ENCODE data around the gene LIN7A. TPM values are rescaled to one million over a fixed set of nuclear protein-coding genes. Genes with fewer than 3 reads are reported as not detected.
A peak's percentile ranks its signal among the peaks of the same experiment; 100 is the strongest.

The LIN7A gene
- total and polyA plus RNA-seq, 4 donors = 4.0 to 21.7 (median 6.6) TPM

DNA sequence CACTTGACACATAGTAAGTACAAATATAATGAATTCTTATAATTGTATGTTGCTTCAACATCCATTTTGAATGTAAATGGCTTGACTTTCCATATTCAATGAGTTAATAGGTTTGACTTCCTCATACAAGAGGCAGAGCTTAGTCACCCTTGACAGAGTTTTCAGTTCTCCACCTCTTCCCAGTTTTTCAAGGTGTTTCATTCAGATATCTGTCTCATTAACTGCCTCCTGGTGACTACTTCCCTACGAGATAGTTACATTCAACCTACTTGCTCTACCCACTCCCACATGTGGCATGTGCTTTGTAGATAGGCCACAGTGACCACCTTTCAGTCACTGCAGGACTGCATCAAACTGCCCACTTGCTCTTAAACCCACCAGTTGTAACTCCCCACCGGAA, 161.0 kb downstream of the LIN7A start:
- Histone ChIP-seq H3K27me3 (ENCODE audit: control insufficient read depth in 3 of 3, insufficient read depth in 3 of 3, low read length in 2 of 3) (no peaks in the 10 kb centered on the region), H3K9ac (ENCODE audit: insufficient read depth in 1 of 2, low read length in 2 of 2) (no peak overlapping the region), H3K4me1 (ENCODE audit: control insufficient read depth in 5 of 5, insufficient read depth in 5 of 5, low read length in 5 of 5) (peaks cover 0 to 8% (median 4%) of the 10 kb centered on the region in 5 donors), H3K9me3 (ENCODE audit: control insufficient read depth in 4 of 4, insufficient read depth in 3 of 4, low read length in 3 of 4) (peaks cover 0 to 3% (median 0%) of the 10 kb centered on the region in 4 donors), H3K27ac (ENCODE audit: low read depth in 1 of 2, low read length in 1 of 2) (no peak overlapping the region), H3K36me3 (ENCODE audit: control insufficient read depth in 4 of 4, insufficient read depth in 4 of 4, low read length in 4 of 4) (no peaks in the 10 kb centered on the region), H3K4me3 (no peak overlapping the region)
- WGBS, 2 donors = 82 to 85% methylated on average over 2 of the region's 2 CpGs
- ATAC-seq (ENCODE audit: insufficient read depth, low FRiP score) (no peak), DNase-seq (no peak)
- TF ChIP-seq, protein P1, sequence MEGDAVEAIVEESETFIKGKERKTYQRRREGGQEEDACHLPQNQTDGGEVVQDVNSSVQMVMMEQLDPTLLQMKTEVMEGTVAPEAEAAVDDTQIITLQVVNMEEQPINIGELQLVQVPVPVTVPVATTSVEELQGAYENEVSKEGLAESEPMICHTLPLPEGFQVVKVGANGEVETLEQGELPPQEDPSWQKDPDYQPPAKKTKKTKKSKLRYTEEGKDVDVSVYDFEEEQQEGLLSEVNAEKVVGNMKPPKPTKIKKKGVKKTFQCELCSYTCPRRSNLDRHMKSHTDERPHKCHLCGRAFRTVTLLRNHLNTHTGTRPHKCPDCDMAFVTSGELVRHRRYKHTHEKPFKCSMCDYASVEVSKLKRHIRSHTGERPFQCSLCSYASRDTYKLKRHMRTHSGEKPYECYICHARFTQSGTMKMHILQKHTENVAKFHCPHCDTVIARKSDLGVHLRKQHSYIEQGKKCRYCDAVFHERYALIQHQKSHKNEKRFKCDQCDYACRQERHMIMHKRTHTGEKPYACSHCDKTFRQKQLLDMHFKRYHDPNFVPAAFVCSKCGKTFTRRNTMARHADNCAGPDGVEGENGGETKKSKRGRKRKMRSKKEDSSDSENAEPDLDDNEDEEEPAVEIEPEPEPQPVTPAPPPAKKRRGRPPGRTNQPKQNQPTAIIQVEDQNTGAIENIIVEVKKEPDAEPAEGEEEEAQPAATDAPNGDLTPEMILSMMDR (IDR thresholded peaks at IDR 0.05; ENCODE audit: control extremely low read depth, extremely low read depth) = no peak

DNA sequence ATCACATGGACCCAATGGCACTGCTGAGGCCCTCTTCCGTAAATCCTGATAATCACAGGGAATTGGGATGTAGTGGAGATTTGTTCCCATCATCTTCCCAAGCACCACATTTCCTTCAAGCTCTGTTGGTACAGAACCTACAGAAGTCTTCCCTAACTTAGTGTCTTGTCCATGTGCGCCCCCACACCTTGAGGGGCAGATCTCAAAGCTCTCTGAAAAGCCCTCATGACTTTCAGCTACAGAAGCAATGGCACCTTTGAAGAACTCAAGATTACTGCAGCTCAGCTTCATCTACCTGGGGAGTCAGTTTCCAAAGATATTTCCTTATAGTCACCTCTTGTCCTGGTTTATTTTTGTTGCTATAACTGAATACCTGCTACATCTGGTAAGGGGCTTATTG, 166.8 kb downstream of the LIN7A start:
- no peak for ATAC-seq (ENCODE audit: insufficient read depth, low FRiP score)
- whole genome bisulfite sequencing, 2 donors = 95% methylated on average over 2 of the region's 2 CpGs

DNA sequence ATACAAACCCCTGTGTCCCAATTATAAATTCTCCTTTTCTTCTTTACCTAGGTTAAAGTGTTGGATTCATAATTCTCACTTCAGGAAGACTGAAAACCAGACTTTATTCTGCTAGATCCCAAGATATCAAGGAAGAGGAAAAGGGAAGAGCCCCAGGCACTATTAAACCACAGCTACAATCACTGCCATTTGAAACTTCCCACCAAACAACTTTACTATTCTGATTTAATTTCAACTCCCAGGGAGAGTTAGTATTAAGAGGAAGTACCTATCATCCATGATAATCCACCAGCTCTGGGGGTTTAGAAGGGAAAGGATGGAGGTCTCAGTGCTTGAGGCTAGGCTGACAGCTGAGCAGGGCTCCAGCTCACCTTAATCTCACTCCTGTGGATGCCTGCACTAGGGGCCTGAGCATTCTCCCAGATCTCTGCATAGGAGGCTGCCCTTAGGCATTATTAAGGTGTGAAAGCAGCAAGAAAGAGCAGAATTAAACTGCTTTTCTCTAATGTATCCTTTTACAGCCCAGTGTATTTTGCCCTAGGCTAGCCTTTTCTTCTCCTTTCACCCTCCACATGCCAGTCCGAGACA, 168.1 kb downstream of the LIN7A start:
- H3K4me3 ChIP-seq = no peak overlapping the region
- no peaks in the 10 kb centered on the region for H3K27me3 ChIP-seq (ENCODE audit: control insufficient read depth in 3 of 3, insufficient read depth in 3 of 3, low read length in 2 of 3)
- TF ChIP-seq, protein P1 (IDR thresholded peaks at IDR 0.05; ENCODE audit: control extremely low read depth, extremely low read depth) = no peak
- 82 to 94% methylated on average over 1 of the region's 1 CpG for WGBS, 2 donors
- H3K9me3 ChIP-seq (ENCODE audit: control insufficient read depth in 4 of 4, insufficient read depth in 3 of 4, low read length in 3 of 4) = peaks cover 0 to 3% (median 0%) of the 10 kb centered on the region in 4 donors
- ATAC-seq (ENCODE audit: insufficient read depth, low FRiP score) = no peak
- H3K36me3 ChIP-seq (ENCODE audit: control insufficient read depth in 4 of 4, insufficient read depth in 4 of 4, low read length in 4 of 4) = no peaks in the 10 kb centered on the region
- peaks cover 0 to 6% (median 0%) of the 10 kb centered on the region in 5 donors for H3K4me1 ChIP-seq (ENCODE audit: control insufficient read depth in 5 of 5, insufficient read depth in 5 of 5, low read length in 5 of 5)
- no peak for DNase-seq
- H3K27ac ChIP-seq (ENCODE audit: low read depth in 1 of 2, low read length in 1 of 2) = no peak overlapping the region
- H3K9ac ChIP-seq (ENCODE audit: insufficient read depth in 1 of 2, low read length in 2 of 2) = no peak overlapping the region

More for the DNA sequence above, 166.8 kb downstream of the LIN7A start:
- Histone ChIP-seq H3K9ac (ENCODE audit: insufficient read depth in 1 of 2, low read length in 2 of 2) (no peak overlapping the region), H3K27ac (ENCODE audit: low read depth in 1 of 2, low read length in 1 of 2) (no peak overlapping the region), H3K36me3 (ENCODE audit: control insufficient read depth in 4 of 4, insufficient read depth in 4 of 4, low read length in 4 of 4) (no peaks in the 10 kb centered on the region), H3K27me3 (ENCODE audit: control insufficient read depth in 3 of 3, insufficient read depth in 3 of 3, low read length in 2 of 3) (no peaks in the 10 kb centered on the region), H3K9me3 (ENCODE audit: control insufficient read depth in 4 of 4, insufficient read depth in 3 of 4, low read length in 3 of 4) (peaks cover 0 to 3% (median 0%) of the 10 kb centered on the region in 4 donors), H3K4me3 (no peak overlapping the region), H3K4me1 (ENCODE audit: control insufficient read depth in 5 of 5, insufficient read depth in 5 of 5, low read length in 5 of 5) (peaks cover 0 to 6% (median 0%) of the 10 kb centered on the region in 5 donors)
- TF ChIP-seq, protein P1 (IDR thresholded peaks at IDR 0.05; ENCODE audit: control extremely low read depth, extremely low read depth) = no peak
- DNase-seq = no peak

DNA sequence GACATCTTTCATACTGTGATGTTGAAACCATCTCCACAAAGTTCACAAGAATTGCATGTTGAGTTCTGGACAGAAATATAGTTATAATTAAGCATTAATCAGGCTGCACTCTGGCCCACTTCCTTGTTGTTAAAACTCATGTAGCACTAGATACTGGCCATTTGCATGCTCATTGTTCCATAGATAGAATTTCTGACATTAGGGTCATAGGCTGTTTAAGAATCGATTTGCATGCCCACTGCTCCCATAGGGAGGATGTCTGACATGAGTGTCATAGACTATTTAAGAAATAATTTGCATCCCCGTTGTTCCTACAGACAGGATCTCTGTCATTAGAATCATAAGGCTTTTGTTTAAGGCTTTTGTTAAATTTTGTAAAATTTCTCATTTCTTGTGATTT, 170.8 kb downstream of the LIN7A start:
- no peaks in the 10 kb centered on the region for H3K36me3 ChIP-seq (ENCODE audit: control insufficient read depth in 4 of 4, insufficient read depth in 4 of 4, low read length in 4 of 4)
- H3K27ac ChIP-seq (ENCODE audit: low read depth in 1 of 2, low read length in 1 of 2) = no peak overlapping the region
- H3K4me3 ChIP-seq = no peak overlapping the region
- no peak overlapping the region for H3K9ac ChIP-seq (ENCODE audit: insufficient read depth in 1 of 2, low read length in 2 of 2)
- TF ChIP-seq, protein P1 (IDR thresholded peaks at IDR 0.05; ENCODE audit: control extremely low read depth, extremely low read depth) = no peak
- peaks cover 0 to 11% (median 0%) of the 10 kb centered on the region in 5 donors for H3K4me1 ChIP-seq (ENCODE audit: control insufficient read depth in 5 of 5, insufficient read depth in 5 of 5, low read length in 5 of 5)
- ATAC-seq (ENCODE audit: insufficient read depth, low FRiP score) = no peak
- peak in 1 of 3 donors; percentile 15 for DNase-seq
- WGBS, 2 donors = 79 to 86% methylated on average over 2 of the region's 2 CpGs
- H3K9me3 ChIP-seq (ENCODE audit: control insufficient read depth in 4 of 4, insufficient read depth in 3 of 4, low read length in 3 of 4) = no peaks in the 10 kb centered on the region
- no peaks in the 10 kb centered on the region for H3K27me3 ChIP-seq (ENCODE audit: control insufficient read depth in 3 of 3, insufficient read depth in 3 of 3, low read length in 2 of 3)

Data from lung (tissue), 12 donors.